Ovary (tissue), 3 donors: Measurements from ENCODE around the gene GRPR.

Experiments used
- EP300 ChIP-seq: sonication (generic); formaldehyde crosslinking; IDR thresholded peaks from one replicate; pipeline ENCODE4 v1.6.1; 2017; ENCODE audit warnings: antibody characterized with exemption
- POLR2A ChIP-seq: fragments of 450-650 bp; IDR thresholded peaks from one replicate; pipeline ENCODE4 v1.6.1; 2017; ENCODE audit warnings: antibody characterized with exemption, mild to moderate bottlenecking, moderate library complexity
- TF ChIP-seq, protein P1 (sequence below), 3 donors: fragments of 450-650 bp in 2 of 3; fragments of 200-600 bp in 1 of 3; IDR thresholded peaks; one replicate each; pipeline versions ENCODE4 v1.5.1 to v1.8.0; 2016 to 2022; ENCODE audit warnings: antibody characterized with exemption in 3 of 3, mild to moderate bottlenecking in 1 of 3
- donor health status: DM: no; HTN: no; CAD: no.

DNA sequence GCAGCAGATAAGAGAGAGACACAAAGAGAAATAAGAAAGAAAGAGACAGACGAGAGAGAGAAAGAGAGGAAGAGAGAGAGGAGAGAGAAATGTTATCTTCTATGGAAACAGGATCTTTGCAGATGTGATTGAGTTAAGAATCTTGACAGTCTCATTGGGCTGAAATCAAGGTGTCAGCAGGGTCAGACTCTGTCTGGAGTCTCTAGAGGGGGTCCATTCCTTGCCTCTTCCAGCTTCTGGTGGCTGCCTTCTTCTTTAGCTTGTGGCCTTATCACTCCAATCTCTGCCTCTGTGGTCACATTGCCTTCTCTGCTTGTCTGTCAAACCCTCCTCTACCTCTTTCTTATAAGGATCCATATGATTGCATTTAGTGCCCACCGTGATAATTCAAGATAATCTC, 21.8 kb upstream of the GRPR start:
- TF ChIP-seq EP300 (no peak), POLR2A (no peak)
- TF ChIP-seq, protein P1, sequence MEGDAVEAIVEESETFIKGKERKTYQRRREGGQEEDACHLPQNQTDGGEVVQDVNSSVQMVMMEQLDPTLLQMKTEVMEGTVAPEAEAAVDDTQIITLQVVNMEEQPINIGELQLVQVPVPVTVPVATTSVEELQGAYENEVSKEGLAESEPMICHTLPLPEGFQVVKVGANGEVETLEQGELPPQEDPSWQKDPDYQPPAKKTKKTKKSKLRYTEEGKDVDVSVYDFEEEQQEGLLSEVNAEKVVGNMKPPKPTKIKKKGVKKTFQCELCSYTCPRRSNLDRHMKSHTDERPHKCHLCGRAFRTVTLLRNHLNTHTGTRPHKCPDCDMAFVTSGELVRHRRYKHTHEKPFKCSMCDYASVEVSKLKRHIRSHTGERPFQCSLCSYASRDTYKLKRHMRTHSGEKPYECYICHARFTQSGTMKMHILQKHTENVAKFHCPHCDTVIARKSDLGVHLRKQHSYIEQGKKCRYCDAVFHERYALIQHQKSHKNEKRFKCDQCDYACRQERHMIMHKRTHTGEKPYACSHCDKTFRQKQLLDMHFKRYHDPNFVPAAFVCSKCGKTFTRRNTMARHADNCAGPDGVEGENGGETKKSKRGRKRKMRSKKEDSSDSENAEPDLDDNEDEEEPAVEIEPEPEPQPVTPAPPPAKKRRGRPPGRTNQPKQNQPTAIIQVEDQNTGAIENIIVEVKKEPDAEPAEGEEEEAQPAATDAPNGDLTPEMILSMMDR (IDR thresholded peaks at IDR 0.05) = no peak
